ENCODE results near the gene ASTN1.

- TF ChIP-seq POLR2A (IDR thresholded peaks at IDR 0.05; ENCODE audit: low read length) (no peak), GATA1 (IDR thresholded peaks at IDR 0.05; ENCODE audit: low read depth, low read length) (no peak)
Observed at GRCh38 chr1:177211231-177211630, 46.7 kb upstream of the ASTN1 start.
